Measurements from ENCODE around the gene CLCN5. TPM values are rescaled to one million over a fixed set of nuclear protein-coding genes. Genes with fewer than 3 reads are reported as not detected.

CLCN5 gene
- total RNA-seq (1.3 TPM), polyA plus RNA-seq (under 1 TPM; 0.05 to 0.99 (median 0.43) TPM)

- Histone ChIP-seq H3K36me3 (ENCODE audit: control insufficient read depth, insufficient read depth, low read length) (no peaks in the 10 kb centered on the region), H3K4me3 (ENCODE audit: low read depth, low read length) (peak within 1 kb of the TSS; percentile 76), H3K4me1 (ENCODE audit: control insufficient read depth, insufficient read depth, low read length, poor library complexity, severe bottlenecking) (peaks cover 8% of the 10 kb centered on the region), H3K9me3 (ENCODE audit: control insufficient read depth in 2 of 2, low read length in 2 of 2) (no peaks in the 10 kb centered on the region), H3K27ac (ENCODE audit: insufficient read depth, low read length, poor library complexity, severe bottlenecking) (peak within 1 kb of the TSS; percentile 23), H3K27me3 (ENCODE audit: control insufficient read depth, insufficient read depth, low read length) (no peaks in the 10 kb centered on the region)
- Mint-ChIP-seq H3K4me3 (peak within 1 kb of the TSS; percentile 71 to 84 (median 81)), H3K4me1 (peaks cover 0 to 9% (median 6%) of the 10 kb centered on the region in 4 donors), H3K36me3 (no peaks in the 10 kb centered on the region), H3K27ac (peak within 1 kb of the TSS in 2 of 3 donors; percentile 54 to 55), H3K27me3 (no peaks in the 10 kb centered on the region), H3K9me3 (no peaks in the 10 kb centered on the region)
- ATAC-seq (ENCODE audit: low read depth in 2 of 2), result peak; percentile 97 to 98
- peak; percentile 90 to 95 (median 94) for DNase-seq
Observed at GRCh38 chrX:49922291-49923241, at the start of gene CLCN5. Gene CLCN5, plus strand, starts transcription at chrX:49922596. Its CDS starts 2,703 bp downstream, at chrX:49925299.

GRCh38 chrX:49876750-49877149, 45.6 kb upstream of the CLCN5 start:
- peak overlapping the region; percentile 41 to 96 (median 66) for H3K4me3 Mint-ChIP-seq
- H3K4me1 Mint-ChIP-seq, result peaks cover 0 to 30% (median 8%) of the 10 kb centered on the region in 4 donors
- Histone ChIP-seq H3K27me3 (ENCODE audit: control insufficient read depth, insufficient read depth, low read length) (no peaks in the 10 kb centered on the region), H3K4me1 (ENCODE audit: control insufficient read depth, insufficient read depth, low read length, poor library complexity, severe bottlenecking) (peaks cover 11% of the 10 kb centered on the region), H3K9me3 (ENCODE audit: control insufficient read depth in 2 of 2, low read length in 2 of 2) (no peaks in the 10 kb centered on the region), H3K27ac (ENCODE audit: insufficient read depth, low read length, poor library complexity, severe bottlenecking) (peak overlapping the region; percentile 1), H3K36me3 (ENCODE audit: control insufficient read depth, insufficient read depth, low read length) (no peaks in the 10 kb centered on the region), H3K4me3 (ENCODE audit: low read depth, low read length) (no peak overlapping the region)
- DNase-seq (peak; percentile 5 to 60 (median 37)), ATAC-seq (ENCODE audit: low read depth in 2 of 2) (no peak)
- no peaks in the 10 kb centered on the region for H3K9me3 Mint-ChIP-seq
- H3K27me3 Mint-ChIP-seq, result no peaks in the 10 kb centered on the region
- H3K27ac Mint-ChIP-seq, result peak overlapping the region in 1 of 3 donors; percentile 73
- H3K36me3 Mint-ChIP-seq, result no peaks in the 10 kb centered on the region

- H3K36me3 Mint-ChIP-seq, result no peaks in the 10 kb centered on the region
- Histone ChIP-seq H3K36me3 (ENCODE audit: control insufficient read depth, insufficient read depth, low read length) (no peaks in the 10 kb centered on the region), H3K4me3 (ENCODE audit: low read depth, low read length) (no peak overlapping the region), H3K27me3 (ENCODE audit: control insufficient read depth, insufficient read depth, low read length) (no peaks in the 10 kb centered on the region), H3K4me1 (ENCODE audit: control insufficient read depth, insufficient read depth, low read length, poor library complexity, severe bottlenecking) (peaks cover 11% of the 10 kb centered on the region), H3K9me3 (ENCODE audit: control insufficient read depth in 2 of 2, low read length in 2 of 2) (no peaks in the 10 kb centered on the region), H3K27ac (ENCODE audit: insufficient read depth, low read length, poor library complexity, severe bottlenecking) (peak overlapping the region; percentile 1)
- H3K9me3 Mint-ChIP-seq, result no peaks in the 10 kb centered on the region
- H3K27me3 Mint-ChIP-seq, result no peaks in the 10 kb centered on the region
- ATAC-seq (ENCODE audit: low read depth in 2 of 2) (no peak), DNase-seq (no peak)
- peaks cover 0 to 35% (median 12%) of the 10 kb centered on the region in 4 donors for H3K4me1 Mint-ChIP-seq
- H3K27ac Mint-ChIP-seq, result peak overlapping the region in 2 of 3 donors; percentile 30 to 69
- peak overlapping the region in 2 of 4 donors; percentile 0 to 19 for H3K4me3 Mint-ChIP-seq
Observed at GRCh38 chrX:49877397-49878101, 44.8 kb upstream of the CLCN5 start.

GRCh38 chrX:49878128-49878833, 44.1 kb upstream of the CLCN5 start:
- peak overlapping the region; percentile 58 for H3K27ac ChIP-seq (ENCODE audit: insufficient read depth, low read length, poor library complexity, severe bottlenecking)
- H3K4me3 Mint-ChIP-seq, result peak overlapping the region in 3 of 4 donors; percentile 79 to 83 (median 81)
- no peaks in the 10 kb centered on the region for H3K9me3 ChIP-seq (ENCODE audit: control insufficient read depth in 2 of 2, low read length in 2 of 2)
- no peaks in the 10 kb centered on the region for H3K27me3 ChIP-seq (ENCODE audit: control insufficient read depth, insufficient read depth, low read length)
- DNase-seq (no peak), ATAC-seq (ENCODE audit: low read depth in 2 of 2) (no peak)
- H3K9me3 Mint-ChIP-seq, result no peaks in the 10 kb centered on the region
- no peaks in the 10 kb centered on the region for H3K27me3 Mint-ChIP-seq
- no peaks in the 10 kb centered on the region for H3K36me3 Mint-ChIP-seq
- no peak overlapping the region for H3K27ac Mint-ChIP-seq
- H3K4me1 Mint-ChIP-seq, result peaks cover 0 to 39% (median 12%) of the 10 kb centered on the region in 4 donors
- H3K4me1 ChIP-seq (ENCODE audit: control insufficient read depth, insufficient read depth, low read length, poor library complexity, severe bottlenecking), result peaks cover 11% of the 10 kb centered on the region
- no peaks in the 10 kb centered on the region for H3K36me3 ChIP-seq (ENCODE audit: control insufficient read depth, insufficient read depth, low read length)
- H3K4me3 ChIP-seq (ENCODE audit: low read depth, low read length), result no peak overlapping the region

- Mint-ChIP-seq H3K4me3 (peak within 1 kb of the TSS; percentile 85 to 94 (median 90)), H3K27ac (peak within 1 kb of the TSS in 2 of 3 donors; percentile 71 to 82), H3K27me3 (no peaks in the 10 kb centered on the region), H3K36me3 (no peaks in the 10 kb centered on the region), H3K9me3 (no peaks in the 10 kb centered on the region), H3K4me1 (peaks cover under 1 to 42% (median 12%) of the 10 kb centered on the region in 4 donors)
- DNase-seq (peak; percentile 78 to 83 (median 78)), ATAC-seq (ENCODE audit: low read depth in 2 of 2) (peak; percentile 89 to 91)
- Histone ChIP-seq H3K36me3 (ENCODE audit: control insufficient read depth, insufficient read depth, low read length) (no peaks in the 10 kb centered on the region), H3K27me3 (ENCODE audit: control insufficient read depth, insufficient read depth, low read length) (no peaks in the 10 kb centered on the region), H3K4me3 (ENCODE audit: low read depth, low read length) (peak within 1 kb of the TSS; percentile 78), H3K4me1 (ENCODE audit: control insufficient read depth, insufficient read depth, low read length, poor library complexity, severe bottlenecking) (peaks cover 11% of the 10 kb centered on the region), H3K9me3 (ENCODE audit: control insufficient read depth in 2 of 2, low read length in 2 of 2) (no peaks in the 10 kb centered on the region), H3K27ac (ENCODE audit: insufficient read depth, low read length, poor library complexity, severe bottlenecking) (peak within 1 kb of the TSS; percentile 58)
Observed at GRCh38 chrX:49878834-49879655, 43.4 kb upstream of the CLCN5 start, which contains the start of gene USP27X. Gene USP27X, plus strand, starts transcription at chrX:49879484. Its CDS starts 824 bp downstream, at chrX:49880308.

GRCh38 chrX:49879656-49880277, 42.6 kb upstream of the CLCN5 start:
- Histone ChIP-seq H3K27me3 (ENCODE audit: control insufficient read depth, insufficient read depth, low read length) (no peaks in the 10 kb centered on the region), H3K4me3 (ENCODE audit: low read depth, low read length) (peak overlapping the region; percentile 78), H3K9me3 (ENCODE audit: control insufficient read depth in 2 of 2, low read length in 2 of 2) (no peaks in the 10 kb centered on the region), H3K27ac (ENCODE audit: insufficient read depth, low read length, poor library complexity, severe bottlenecking) (peak overlapping the region; percentile 58), H3K36me3 (ENCODE audit: control insufficient read depth, insufficient read depth, low read length) (no peaks in the 10 kb centered on the region), H3K4me1 (ENCODE audit: control insufficient read depth, insufficient read depth, low read length, poor library complexity, severe bottlenecking) (peaks cover 11% of the 10 kb centered on the region)
- H3K36me3 Mint-ChIP-seq, result no peaks in the 10 kb centered on the region
- ATAC-seq (ENCODE audit: low read depth in 2 of 2) (no peak), DNase-seq (peak in 1 of 3 donors; percentile 16)
- H3K27ac Mint-ChIP-seq, result peak overlapping the region in 2 of 3 donors; percentile 71 to 77
- peaks cover 4 to 45% (median 18%) of the 10 kb centered on the region in 4 donors for H3K4me1 Mint-ChIP-seq
- no peaks in the 10 kb centered on the region for H3K27me3 Mint-ChIP-seq
- H3K4me3 Mint-ChIP-seq, result peak overlapping the region; percentile 85 to 94 (median 90)
- no peaks in the 10 kb centered on the region for H3K9me3 Mint-ChIP-seq

Measured in CD4-positive, CD25-positive, alpha-beta regulatory T cell (primary cell).